K562 (cell line): ENCODE data around the gene FILIP1. TPM values are rescaled to one million over a fixed set of nuclear protein-coding genes. Genes with fewer than 3 reads are reported as not detected.

ENCODE experiments used
- ATAC-seq: fragments of 200-7000 bp; cut with Tn5 transposase; 3 replicates; pipeline ENCODE4 v1.9.1; 2020; ENCODE audit warnings: moderate library complexity
- BruUV-seq: library from RNA; stranded (reverse); fragments of 400-500 nt; replicated peaks from 2 replicates; lab custom pipeline; 2021; lab: Mats Ljungman, UMichigan
- CTCF ChIA-PET: fragments of 300-600 bp; formaldehyde crosslinking; extraction: SDS; loops from one replicate; lab custom pipeline; 2021; ENCODE audit warnings: low intra/inter-chr PET ratio; lab: Yijun Ruan, JAX
- POLR2A ChIA-PET: fragments of 300-600, 350-650 bp; sonication (Branson Sonifier 250); formaldehyde crosslinking; extraction: SDS; loops from one replicate; lab custom pipeline; 2021; ENCODE audit warnings: antibody characterized with exemption, inconsistent platforms; lab: Yijun Ruan, JAX
- DNase-seq, 4 experiments: peaks; one replicate each; pipeline versions ENCODE4 v3.0.0 to v3.0.0-alpha.2; 2011 to 2018; ENCODE audit warnings: low spot score in 3 of 4, mixed read lengths in 3 of 4; ENCODE audit errors: extremely low read depth in 1 of 4
- FAIRE-seq: peaks from 2 replicates; lab custom pipeline; 2011; peaks lifted over from hg19 to GRCh38; lab: Jason Lieb, UNC
- H2AFZ ChIP-seq: 2 replicates; pipeline ENCODE4 v1.6.0; 2011; ENCODE audit warnings: low read depth, low read length, control low read depth, inconsistent platforms
- H3K27ac ChIP-seq: fragments of 200-600 bp; 3 replicates; pipeline ENCODE4 v1.8.0; 2011; ENCODE audit warnings: low read depth, mild to moderate bottlenecking, control low read depth, inconsistent platforms, low read length, moderate library complexity, mixed read lengths; ENCODE audit errors: extremely low read depth
- H3K27me3 ChIP-seq, 2 experiments: fragments of 300-600 bp in 1 of 2; 2 replicates in 1 of 2; 3 replicates in 1 of 2; pipeline versions ENCODE4 v1.6.0 to v1.8.0; 2011; ENCODE audit warnings: inconsistent platforms in 2 of 2, low read length in 2 of 2, mild to moderate bottlenecking in 1 of 2, mixed read lengths in 1 of 2, moderate library complexity in 1 of 2; ENCODE audit not compliant: control insufficient read depth in 2 of 2, insufficient read depth in 2 of 2
- H3K36me3 ChIP-seq: fragments of 300-600 bp; 3 replicates; pipeline ENCODE4 v1.8.0; 2011; ENCODE audit warnings: mild to moderate bottlenecking, low read length, inconsistent platforms; ENCODE audit not compliant: control insufficient read depth, insufficient read depth
- H3K4me1 ChIP-seq, 2 experiments: fragments of 200-600 bp in 1 of 2; replicated peaks in 1 of 2; 2 replicates in 1 of 2; 3 replicates in 1 of 2; pipeline versions ENCODE4 v1.5.1 to v1.8.0; 2011; ENCODE audit warnings: inconsistent platforms in 2 of 2, low read length in 2 of 2, mild to moderate bottlenecking in 1 of 2, mixed read lengths in 1 of 2, moderate library complexity in 1 of 2; ENCODE audit not compliant: control insufficient read depth in 2 of 2, insufficient read depth in 2 of 2
- H3K4me2 ChIP-seq: 2 replicates; pipeline ENCODE4 v1.6.1; 2011; ENCODE audit warnings: low read length, control low read depth, inconsistent platforms, mixed read lengths; ENCODE audit not compliant: insufficient read depth
- H3K4me3 ChIP-seq: fragments of 200-600 bp; sonication (generic), shearing (Covaris generic); 2 replicates; pipeline ENCODE4 v1.5.1; 2016; ENCODE audit warnings: control low read depth, inconsistent platforms
- H3K79me2 ChIP-seq: fragments of 200-600 bp; 3 replicates; pipeline ENCODE4 v1.8.0; 2011; ENCODE audit warnings: low read length, inconsistent platforms; ENCODE audit not compliant: control insufficient read depth, insufficient read depth
- H3K9ac ChIP-seq, 2 experiments: 2 replicates each; pipeline versions ENCODE4 v1.6.0 to v1.6.1; 2011; ENCODE audit warnings: low read depth in 2 of 2, low read length in 2 of 2, control low read depth in 1 of 2, inconsistent platforms in 1 of 2, mild to moderate bottlenecking in 1 of 2, mixed read lengths in 1 of 2; ENCODE audit not compliant: insufficient read depth in 1 of 2
- H3K9me1 ChIP-seq: one replicate; pipeline ENCODE4 v1.6.0; 2011; ENCODE audit warnings: inconsistent platforms, mild to moderate bottlenecking, low read length, moderate library complexity; ENCODE audit not compliant: control insufficient read depth, insufficient read depth
- H3K9me3 ChIP-seq: replicated peaks from 2 replicates; pipeline ENCODE4 v1.5.1; 2011; ENCODE audit warnings: low read depth, low read length, inconsistent platforms; ENCODE audit not compliant: control insufficient read depth, insufficient read depth
- H4K20me1 ChIP-seq: replicated peaks from 2 replicates; pipeline ENCODE4 v1.6.1; 2011; ENCODE audit warnings: low read length, inconsistent platforms, mixed read lengths; ENCODE audit not compliant: control insufficient read depth, insufficient read depth
- AFF1 ChIP-seq, 2 experiments: fragments of 450-650 bp; IDR thresholded peaks; 2 replicates each; pipeline ENCODE4 v1.6.1; 2018; ENCODE audit warnings: mild to moderate bottlenecking in 2 of 2, low read depth in 1 of 2; ENCODE audit not compliant: partially characterized antibody in 2 of 2
- CBFB ChIP-seq: sonication (generic); formaldehyde crosslinking; IDR thresholded peaks from 2 replicates; pipeline ENCODE4 v1.4.0; 2020; ENCODE audit warnings: mild to moderate bottlenecking, missing genetic modification reagents
- CHD4 ChIP-seq: fragments of 200-600 bp; sonication (generic); IDR thresholded peaks from 3 replicates; pipeline ENCODE4 v1.6.1; 2012; ENCODE audit warnings: low read depth, mild to moderate bottlenecking, mixed read lengths, low read length, inconsistent platforms; ENCODE audit not compliant: insufficient read depth, insufficient replicate concordance, poor library complexity, severe bottlenecking
- E2F3 ChIP-seq: fragments of 250-450 bp; sonication (Bioruptor Pico); IDR thresholded peaks from 2 replicates; pipeline ENCODE4 v1.4.0; 2020; ENCODE audit warnings: mild to moderate bottlenecking
- EGR1 ChIP-seq: fragments of 450-650 bp; conservative IDR thresholded peaks from 2 replicates; pipeline ENCODE4 v1.6.1; 2017; ENCODE audit warnings: mild to moderate bottlenecking
- ESRRA ChIP-seq: fragments of 450-650 bp; IDR thresholded peaks from 2 replicates; pipeline ENCODE4 v1.6.1; 2014; ENCODE audit warnings: low read depth, mild to moderate bottlenecking, moderate library complexity, borderline replicate concordance
- HMBOX1 ChIP-seq: sonication (generic); IDR thresholded peaks from 2 replicates; pipeline ENCODE4 v1.6.1; 2016
- KDM5B ChIP-seq: fragments of 200-600 bp; sonication (generic); IDR thresholded peaks from 2 replicates; pipeline ENCODE4 v1.6.1; 2012; ENCODE audit warnings: low read depth, mild to moderate bottlenecking, moderate library complexity, low read length, control low read depth, inconsistent platforms; ENCODE audit not compliant: insufficient replicate concordance
- MCM5 ChIP-seq: fragments of 450-650 bp; IDR thresholded peaks from 2 replicates; pipeline ENCODE4 v1.6.1; 2016; ENCODE audit warnings: low read depth
- PHTF2 ChIP-seq: fragments of 250-450 bp; sonication (Bioruptor Pico); IDR thresholded peaks from 2 replicates; pipeline ENCODE4 v1.5.0; 2021; ENCODE audit warnings: mild to moderate bottlenecking
- RBM22 ChIP-seq: fragments of 200-400 bp; formaldehyde crosslinking; IDR thresholded peaks from 2 replicates; pipeline ENCODE4 v1.6.1; 2018; ENCODE audit warnings: low read length, low read depth; ENCODE audit not compliant: poor library complexity, severe bottlenecking
- SMARCE1 ChIP-seq: fragments of 450-650 bp; IDR thresholded peaks from 2 replicates; pipeline ENCODE4 v1.7.1; 2016; ENCODE audit warnings: mild to moderate bottlenecking
- SREBF1 ChIP-seq: fragments of 150-350 bp; IDR thresholded peaks from 2 replicates; pipeline ENCODE4 v1.6.1; 2014; ENCODE audit warnings: antibody characterized with exemption, low read depth, low read length, borderline replicate concordance
- ZNF134 ChIP-seq: fragments of 250-450 bp; sonication (Bioruptor Pico); conservative IDR thresholded peaks from 2 replicates; pipeline ENCODE4 v1.4.0; 2020
- ZNF707 ChIP-seq: fragments of 250-450 bp; sonication (Bioruptor Pico); conservative IDR thresholded peaks from 2 replicates; pipeline ENCODE4 v1.8.0; 2022; ENCODE audit warnings: inconsistent platforms, mild to moderate bottlenecking, moderate library complexity
- whole genome bisulfite sequencing: fragments of 100-300 bp; shearing (Covaris generic); methylation state at CpG from one replicate; pipeline ENCODE4 v1.1.6; 2016; ENCODE audit warnings: low coverage, mixed read lengths; ENCODE audit not compliant: insufficient coverage; ENCODE audit errors: missing lambda C conversion rate; 5-methylcytosine and 5-hydroxymethylcytosine counted together
- in situ Hi-C: fragments of 300-500 bp; cut with MboI; formaldehyde crosslinking; loops from 4 replicates; pipeline ENCODE4 v1.15.0; 2018; ENCODE audit warnings: inconsistent platforms, mixed read lengths
- intact Hi-C: fragments of 100-400 bp; cut with micrococcal nuclease; formaldehyde crosslinking; loops from 2 replicates; pipeline ENCODE4 v1.14.2; 2022
- polyA plus RNA-seq, 8 experiments: library from polyadenylated mRNA; depleted of rRNA in 4 of 8; stranded (reverse) in 5 of 8; unstranded in 3 of 8; fragments of >200 nt; fragmentation: Nextera tagmentation in 2 of 8; fragmentation: Illumina TruSeq in 1 of 8; extraction: Ambion mirVana in 2 of 8; extraction: Trizol in 1 of 8; gene quantifications; 2 replicates each; pipeline versions ENCODE4 v1.2.1 to v1.2.3, GENCODE V29; 2011 to 2014; ENCODE audit warnings: inconsistent platforms in 1 of 8, missing spikeins in 1 of 8
- total RNA-seq, 7 experiments: library from RNA; depleted of rRNA in 6 of 7; stranded (reverse); fragments of >200 nt in 6 of 7; fragmentation: Illumina TruSeq in 2 of 7; extraction: Trizol in 2 of 7; gene quantifications; 2 replicates each; pipeline versions ENCODE4 v1.2.1 to v1.2.3, GENCODE V29; 2011 to 2021; ENCODE audit warnings: low replicate concordance in 1 of 7

Gene FILIP1
- total and polyA plus RNA-seq, 9 of the 15 experiments (the other 6 are each of a cell fraction or from before 2014, with no cell fraction given), result 0.03 to 0.25 (median 0.10) TPM; not detected in 1

GRCh38 chr6:75415804-75416203 lies 77.8 kb downstream of the FILIP1 start:
- no peaks in the 10 kb centered on the region for H3K9me3 ChIP-seq
- in situ Hi-C loops, result no loop called here
- H3K9me1 ChIP-seq, result no peaks in the 10 kb centered on the region
- H2AFZ ChIP-seq, result no peak overlapping the region
- H4K20me1 ChIP-seq, result no peaks in the 10 kb centered on the region
- TF ChIP-seq HMBOX1 (no peak), ZNF134 (CRISPR knock-in tag) (no peak), EGR1 (no peak), AFF1 (IDR thresholded peaks at IDR 0.05; ENCODE audit: low read depth in 1 of 2, partially characterized antibody in 2 of 2) (no peak), PHTF2 (CRISPR knock-in tag) (no peak), SMARCE1 (no peak), ZNF707 (CRISPR knock-in tag) (no peak), E2F3 (no peak), CBFB (CRISPR knock-in tag) (no peak), CHD4 (no peak), MCM5 (no peak), SREBF1 (no peak), ESRRA (no peak), RBM22 (no peak), KDM5B (no peak)
- no peaks in the 10 kb centered on the region for H3K36me3 ChIP-seq
- H3K4me1 ChIP-seq, result no peaks in the 10 kb centered on the region
- ChIA-PET POLR2A (no interaction called here), CTCF (no interaction called here)
- no peak overlapping the region for H3K9ac ChIP-seq
- intact Hi-C loops, result no loop called here
- H3K4me3 ChIP-seq, result no peak overlapping the region
- H3K4me2 ChIP-seq, result no peak overlapping the region
- no peaks in the 10 kb centered on the region for H3K79me2 ChIP-seq
- no peak overlapping the region for H3K27ac ChIP-seq
- WGBS, result 0% methylated on average over 1 of the region's 1 CpG
- FAIRE-seq (no peak), DNase-seq (no peak), ATAC-seq (no peak)
- BruUV-seq, result no TSS peak
- 0 out of 5 replicates have a peak, but pooled peaks cover 0 to 2% of the 10 kb centered on the region in 2 experiments for H3K27me3 ChIP-seq
